Upper lobe of left lung (tissue), 4 donors: ENCODE data around the gene UBAC1.

Source experiments
- CTCF ChIP-seq, 6 experiments: fragments of 450-650 bp in 4 of 6; fragments of 200-600 bp in 2 of 6; sonication (generic) in 2 of 6; IDR thresholded peaks; one replicate each; pipeline ENCODE4 v1.5.1; 2016 to 2019; ENCODE audit warnings: antibody characterized with exemption in 6 of 6
- POLR2A ChIP-seq, 4 donors: fragments of 450-650 bp; IDR thresholded peaks; one replicate each; pipeline ENCODE4 v1.5.1; 2016 to 2017; ENCODE audit warnings: antibody characterized with exemption in 4 of 4, mild to moderate bottlenecking in 2 of 4
- POLR2AphosphoS5 ChIP-seq, 2 donors: sonication (generic); formaldehyde crosslinking; IDR thresholded peaks; one replicate each; pipeline ENCODE4 v1.5.1; 2017; ENCODE audit warnings: antibody characterized with exemption in 2 of 2

GRCh38 chr9:135933114-135933513, 28.1 kb downstream of the UBAC1 start:
- no peak for TF ChIP-seq CTCF (IDR thresholded peaks at IDR 0.05)
- TF ChIP-seq POLR2AphosphoS5 (IDR thresholded peaks at IDR 0.05), result no peak
- TF ChIP-seq POLR2A (IDR thresholded peaks at IDR 0.05), result no peak
